Stromal cell of bone marrow (primary cell): Measurements from ENCODE around the gene SCYGR2.
A peak's percentile ranks its signal among the peaks of the same experiment; 100 is the strongest.
"Not testable (repeated sequence)": the region's sequence is repeated elsewhere in the genome, so short reads cannot be mapped to it uniquely, and the experiment has no call there.

ENCODE experiments used
- DNase-seq: peaks from one replicate; pipeline ENCODE4 v3.0.0-alpha.2; 2012; ENCODE audit warnings: low read depth

The SCYGR2 gene

GRCh38 chr2:227598835-227599503 lies at the start of gene SCYGR2:
TSS of gene SCYGR2 (plus strand) at chr2:227598893. CDS start at chr2:227598893, 0 bp downstream.
- not testable (repeated sequence) for DNase-seq

- no peak for DNase-seq
Measured at GRCh38 chr2:227551836-227552235, 46.9 kb upstream of the SCYGR2 start.

- DNase-seq, result no peak
Measured at GRCh38 chr2:227562581-227562980, 36.1 kb upstream of the SCYGR2 start.

GRCh38 chr2:227565080-227565479 lies 33.6 kb upstream of the SCYGR2 start:
- DNase-seq, result no peak

- DNase-seq, result no peak
Measured at GRCh38 chr2:227566012-227566411, 32.7 kb upstream of the SCYGR2 start.

GRCh38 chr2:227568852-227569169 lies 29.9 kb upstream of the SCYGR2 start:
- DNase-seq, result no peak

- no peak for DNase-seq
Measured at GRCh38 chr2:227570615-227571014, 28.1 kb upstream of the SCYGR2 start.

- DNase-seq, result no peak
Measured at GRCh38 chr2:227576110-227576509, 22.6 kb upstream of the SCYGR2 start.

- no peak for DNase-seq
Measured at GRCh38 chr2:227576812-227577211, 21.9 kb upstream of the SCYGR2 start.

GRCh38 chr2:227577555-227577954 lies 21.1 kb upstream of the SCYGR2 start:
- DNase-seq, result no peak

- no peak for DNase-seq
Measured at GRCh38 chr2:227578642-227579041, 20.1 kb upstream of the SCYGR2 start.

GRCh38 chr2:227579791-227580190 lies 18.9 kb upstream of the SCYGR2 start:
- no peak for DNase-seq

- DNase-seq, result no peak
Measured at GRCh38 chr2:227582369-227582768, 16.3 kb upstream of the SCYGR2 start.

GRCh38 chr2:227592694-227593387 lies 5.9 kb upstream of the SCYGR2 start:
- DNase-seq, result no peak

- DNase-seq, result no peak
Measured at GRCh38 chr2:227595797-227596196, 2.9 kb upstream of the SCYGR2 start.

- DNase-seq, result no peak
Measured at GRCh38 chr2:227597036-227597435, 1.7 kb upstream of the SCYGR2 start.

- DNase-seq, result no peak
Measured at GRCh38 chr2:227597998-227598397, 695 bp upstream of the SCYGR2 start.

GRCh38 chr2:227602358-227602757 lies 3.7 kb downstream of the SCYGR2 start:
- DNase-seq, result no peak

- DNase-seq, result peak; percentile 30
Measured at GRCh38 chr2:227606476-227606875, 7.8 kb downstream of the SCYGR2 start.

GRCh38 chr2:227607941-227608340 lies 9.2 kb downstream of the SCYGR2 start:
- DNase-seq, result no peak

GRCh38 chr2:227608561-227609338 lies 10.1 kb downstream of the SCYGR2 start:
- DNase-seq, result no peak

- no peak for DNase-seq
Measured at GRCh38 chr2:227610123-227610522, 11.4 kb downstream of the SCYGR2 start.
